ENCODE results near the gene PANX2.

DNA sequence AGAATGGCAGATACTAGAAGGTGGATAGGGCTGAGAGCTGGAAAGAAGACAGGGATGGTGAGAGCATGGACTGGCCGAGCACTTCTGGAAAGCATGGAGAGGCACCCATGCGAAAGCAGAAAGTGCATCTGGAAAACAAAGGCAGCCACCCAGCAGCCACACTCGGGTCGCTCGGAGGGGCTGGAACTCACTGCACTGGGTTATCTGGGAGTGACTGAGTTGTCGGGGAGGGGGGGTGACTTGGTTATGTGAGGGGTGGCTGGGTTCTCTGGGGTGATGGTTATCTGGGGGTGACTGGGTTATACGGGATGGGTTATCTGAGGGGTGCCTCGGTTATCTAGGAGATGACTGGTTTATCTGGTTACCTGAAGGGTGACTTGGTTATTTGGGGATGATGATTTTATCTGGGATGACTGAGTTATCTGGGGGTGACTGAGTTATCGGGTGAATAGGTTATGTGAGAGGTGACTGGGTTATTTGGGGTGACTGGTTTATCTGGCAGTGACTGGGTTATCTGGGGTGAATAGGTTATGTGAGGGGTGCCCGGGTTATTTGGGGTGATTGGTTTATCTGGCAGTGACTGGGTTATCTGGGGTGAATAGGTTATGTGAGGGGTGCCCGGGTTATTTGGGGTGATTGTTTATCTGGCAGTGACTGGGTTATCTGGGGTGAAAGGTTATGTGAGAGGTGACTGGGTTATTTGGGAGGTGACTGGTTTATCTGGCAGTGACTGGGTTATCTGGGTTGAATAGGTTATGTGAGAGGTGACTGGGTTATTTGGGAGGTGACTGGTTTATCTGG, 2.6 kb upstream of the PANX2 start:
- TF ChIP-seq, protein P1, sequence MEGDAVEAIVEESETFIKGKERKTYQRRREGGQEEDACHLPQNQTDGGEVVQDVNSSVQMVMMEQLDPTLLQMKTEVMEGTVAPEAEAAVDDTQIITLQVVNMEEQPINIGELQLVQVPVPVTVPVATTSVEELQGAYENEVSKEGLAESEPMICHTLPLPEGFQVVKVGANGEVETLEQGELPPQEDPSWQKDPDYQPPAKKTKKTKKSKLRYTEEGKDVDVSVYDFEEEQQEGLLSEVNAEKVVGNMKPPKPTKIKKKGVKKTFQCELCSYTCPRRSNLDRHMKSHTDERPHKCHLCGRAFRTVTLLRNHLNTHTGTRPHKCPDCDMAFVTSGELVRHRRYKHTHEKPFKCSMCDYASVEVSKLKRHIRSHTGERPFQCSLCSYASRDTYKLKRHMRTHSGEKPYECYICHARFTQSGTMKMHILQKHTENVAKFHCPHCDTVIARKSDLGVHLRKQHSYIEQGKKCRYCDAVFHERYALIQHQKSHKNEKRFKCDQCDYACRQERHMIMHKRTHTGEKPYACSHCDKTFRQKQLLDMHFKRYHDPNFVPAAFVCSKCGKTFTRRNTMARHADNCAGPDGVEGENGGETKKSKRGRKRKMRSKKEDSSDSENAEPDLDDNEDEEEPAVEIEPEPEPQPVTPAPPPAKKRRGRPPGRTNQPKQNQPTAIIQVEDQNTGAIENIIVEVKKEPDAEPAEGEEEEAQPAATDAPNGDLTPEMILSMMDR (IDR thresholded peaks at IDR 0.05), result no peak
- no peak for TF ChIP-seq POLR2A (IDR thresholded peaks at IDR 0.05)
- TF ChIP-seq POLR2AphosphoS5 (IDR thresholded peaks at IDR 0.05; ENCODE audit: insufficient read depth in 1 of 2, low read depth in 1 of 2), result no peak
